GM12878 (cell line): ENCODE results near the gene TRAIP. TPM values are rescaled to one million over a fixed set of nuclear protein-coding genes. Genes with fewer than 3 reads are reported as not detected.

Experiments used
- ATAC-seq: fragments of 200-7000 bp; cut with Tn5 transposase; 3 replicates; pipeline ENCODE4 v1.9.1; 2020; ENCODE audit warnings: mild to moderate bottlenecking, moderate library complexity
- BruUV-seq: library from RNA; stranded (reverse); fragments of 400-500 nt; replicated peaks from 2 replicates; lab custom pipeline; 2021; lab: Mats Ljungman, UMichigan
- CTCF ChIA-PET: fragments of 300-600 bp; sonication (Branson Sonifier 250); formaldehyde crosslinking; extraction: SDS; loops from one replicate; lab custom pipeline; 2021; ENCODE audit warnings: inconsistent platforms; lab: Yijun Ruan, JAX
- POLR2A ChIA-PET: fragments of 350-600 bp; formaldehyde crosslinking; extraction: SDS; loops from one replicate; lab custom pipeline; 2021; ENCODE audit warnings: inconsistent platforms; lab: Charles Lee
- RAD21 ChIA-PET: fragments of 300-600 bp; sonication (Branson Sonifier 250); formaldehyde crosslinking; loops from one replicate; lab custom pipeline; 2023; ENCODE audit warnings: antibody characterized with exemption; ENCODE audit not compliant: unreplicated experiment; lab: Charles Lee
- SMC1A ChIA-PET: fragments of 300-600 bp; sonication (Branson Sonifier 250); formaldehyde crosslinking; loops from one replicate; lab custom pipeline; 2023; ENCODE audit not compliant: unreplicated experiment, uncharacterized antibody; lab: Charles Lee
- DNase-seq: peaks from one replicate; pipeline ENCODE4 v3.0.0-alpha.2; 2011; ENCODE audit warnings: low read depth, low spot score
- FAIRE-seq: peaks from 3 replicates; lab custom pipeline; 2011; peaks lifted over from hg19 to GRCh38; lab: Jason Lieb, UNC
- H2AFZ ChIP-seq: 2 replicates; pipeline ENCODE4 v1.6.0; 2011; ENCODE audit warnings: low read depth, low read length, control low read depth; ENCODE audit not compliant: control insufficient read depth
- H3K27ac ChIP-seq: 2 replicates; pipeline ENCODE4 v1.5.1; 2011; ENCODE audit warnings: control low read depth; ENCODE audit not compliant: control insufficient read depth, insufficient read depth
- H3K27me3 ChIP-seq, 2 experiments: replicated peaks in 1 of 2; 2 replicates each; pipeline versions ENCODE4 v1.6.0 to v1.6.1; 2011; ENCODE audit warnings: low read length in 1 of 2; ENCODE audit not compliant: control insufficient read depth in 2 of 2, insufficient read depth in 2 of 2
- H3K36me3 ChIP-seq, 2 experiments: 2 replicates each; pipeline ENCODE4 v1.5.1; 2011; ENCODE audit warnings: low read length in 1 of 2; ENCODE audit not compliant: control insufficient read depth in 2 of 2, insufficient read depth in 2 of 2
- H3K4me1 ChIP-seq: 2 replicates; pipeline ENCODE4 v1.6.1; 2011; ENCODE audit warnings: mild to moderate bottlenecking, low read length, moderate library complexity, mixed read lengths; ENCODE audit not compliant: control insufficient read depth, insufficient read depth
- H3K4me2 ChIP-seq: 2 replicates; pipeline ENCODE4 v1.6.0; 2011; ENCODE audit warnings: control low read depth; ENCODE audit not compliant: control insufficient read depth, insufficient read depth
- H3K4me3 ChIP-seq: fragments of 200-600 bp; sonication (generic); 2 replicates; pipeline ENCODE4 v1.5.1; 2016
- H3K79me2 ChIP-seq: 2 replicates; pipeline ENCODE4 v1.6.0; 2011; ENCODE audit warnings: low read length; ENCODE audit not compliant: control insufficient read depth, insufficient read depth
- H3K9ac ChIP-seq: 2 replicates; pipeline ENCODE4 v1.8.0; 2011; ENCODE audit warnings: low read length, control low read depth, mixed read lengths; ENCODE audit not compliant: control insufficient read depth, insufficient read depth
- H3K9me3 ChIP-seq: replicated peaks from 3 replicates; pipeline ENCODE4 v1.5.1; 2011; ENCODE audit warnings: mild to moderate bottlenecking, low read length; ENCODE audit not compliant: control insufficient read depth, insufficient read depth
- H4K20me1 ChIP-seq: 2 replicates; pipeline ENCODE4 v1.6.0; 2011; ENCODE audit not compliant: control insufficient read depth, insufficient read depth
- BRCA1 ChIP-seq: IDR thresholded peaks from 2 replicates; pipeline ENCODE4 v1.6.1; 2011; ENCODE audit warnings: low read depth, low read length, improper control_type of control experiment
- CBX5 ChIP-seq: sonication (generic); IDR thresholded peaks from 2 replicates; pipeline ENCODE4 v1.6.1; 2016; ENCODE audit warnings: low read depth, moderate library complexity, mild to moderate bottlenecking, inconsistent platforms
- CREB1 ChIP-seq: IDR thresholded peaks from 2 replicates; pipeline ENCODE4 v1.6.1; 2012; ENCODE audit warnings: low read depth, mild to moderate bottlenecking, inconsistent platforms
- CREM ChIP-seq: IDR thresholded peaks from 2 replicates; pipeline ENCODE4 v1.6.1; 2014; ENCODE audit warnings: antibody characterized with exemption, low read depth
- GABPA ChIP-seq: IDR thresholded peaks from 2 replicates; pipeline ENCODE4 v1.6.1; 2014; ENCODE audit warnings: antibody characterized with exemption, low read depth, mild to moderate bottlenecking, inconsistent platforms
- IRF4 ChIP-seq: IDR thresholded peaks from 2 replicates; pipeline ENCODE4 v1.6.1; 2011; ENCODE audit warnings: low read depth, low read length
- KLF5 ChIP-seq: fragments of 450-650 bp; IDR thresholded peaks from 2 replicates; pipeline ENCODE4 v1.6.1; 2014; ENCODE audit warnings: mild to moderate bottlenecking; ENCODE audit not compliant: partially characterized antibody
- NFIC ChIP-seq: IDR thresholded peaks from 2 replicates; pipeline ENCODE4 v1.6.1; 2012; ENCODE audit warnings: low read depth, mild to moderate bottlenecking, inconsistent platforms, low read length, moderate library complexity
- NFYA ChIP-seq: IDR thresholded peaks from 2 replicates; pipeline ENCODE4 v1.6.1; 2011; ENCODE audit warnings: low read depth, mild to moderate bottlenecking, low read length, improper control_type of control experiment, borderline replicate concordance
- PAX8 ChIP-seq: fragments of 450-650 bp; IDR thresholded peaks from 2 replicates; pipeline ENCODE4 v1.6.1; 2017; ENCODE audit warnings: mild to moderate bottlenecking, moderate library complexity
- POLR2AphosphoS5 ChIP-seq: IDR thresholded peaks from 2 replicates; pipeline ENCODE4 v1.6.1; 2011; ENCODE audit warnings: mild to moderate bottlenecking, low read length, inconsistent platforms
- TCF7 ChIP-seq: IDR thresholded peaks from 2 replicates; pipeline ENCODE4 v1.6.1; 2014; ENCODE audit warnings: antibody characterized with exemption, borderline replicate concordance
- ZNF207 ChIP-seq: fragments of 450-650 bp; IDR thresholded peaks from 2 replicates; pipeline ENCODE4 v1.6.1; 2014; ENCODE audit warnings: antibody characterized with exemption, mild to moderate bottlenecking, borderline replicate concordance
- ZNF384 ChIP-seq: IDR thresholded peaks from 2 replicates; pipeline ENCODE4 v1.6.1; 2012; ENCODE audit warnings: low read depth, mild to moderate bottlenecking, low read length, improper control_type of control experiment, borderline replicate concordance
- WGBS: methylation state at CpG from one replicate; pipeline ENCODE4 v1.1.6; 2016; ENCODE audit warnings: low lambda C conversion rate; ENCODE audit not compliant: insufficient replicate concordance, insufficient coverage; ENCODE audit errors: missing lambda C conversion rate; 5-methylcytosine and 5-hydroxymethylcytosine counted together
- in situ Hi-C: fragments of 300-500 bp; cut with MboI; formaldehyde crosslinking; loops from 9 replicates; pipeline ENCODE4 v1.14.3; 2018; ENCODE audit warnings: mixed read lengths
- intact Hi-C: fragments of 100-400 bp; cut with micrococcal nuclease; formaldehyde crosslinking; loops from one replicate; pipeline ENCODE4 v1.14.2; 2022; ENCODE audit not compliant: unreplicated experiment
- polyA plus RNA-seq, 11 experiments: library from polyadenylated mRNA; depleted of rRNA in 4 of 11; unstranded in 6 of 11; stranded (reverse) in 5 of 11; fragments of >200 nt; fragmentation: Nextera tagmentation in 4 of 11; fragmentation: Illumina TruSeq in 1 of 11; extraction: Ambion mirVana in 4 of 11; extraction: Trizol in 1 of 11; gene quantifications; 1 replicate in 1 of 11; 2 replicates in 10 of 11; pipeline versions ENCODE4 v1.2.1 to v1.2.3, GENCODE V29; 2011 to 2016; ENCODE audit warnings: inconsistent platforms in 2 of 11, missing spikeins in 2 of 11, low read depth in 1 of 11
- total RNA-seq, 4 experiments: library from RNA; depleted of rRNA in 3 of 4; stranded (reverse); fragments of >200 nt in 3 of 4; fragmentation: Illumina TruSeq in 1 of 4; extraction: Trizol in 1 of 4; gene quantifications; 2 replicates each; pipeline versions ENCODE4 v1.2.1 to v1.2.3, GENCODE V29; 2013 to 2021
- TF ChIP-seq, protein P1 (sequence below): fragments of 450-650 bp; IDR thresholded peaks from 2 replicates; pipeline ENCODE4 v1.6.1; 2018; ENCODE audit warnings: mild to moderate bottlenecking, low read depth, moderate library complexity; ENCODE audit not compliant: partially characterized antibody

TRAIP gene
- total and polyA plus RNA-seq, 10 of the 15 experiments (the other 5 are each of a cell fraction or from before 2014, with no cell fraction given) = 15.9 to 37.0 (median 23.1) TPM

DNA sequence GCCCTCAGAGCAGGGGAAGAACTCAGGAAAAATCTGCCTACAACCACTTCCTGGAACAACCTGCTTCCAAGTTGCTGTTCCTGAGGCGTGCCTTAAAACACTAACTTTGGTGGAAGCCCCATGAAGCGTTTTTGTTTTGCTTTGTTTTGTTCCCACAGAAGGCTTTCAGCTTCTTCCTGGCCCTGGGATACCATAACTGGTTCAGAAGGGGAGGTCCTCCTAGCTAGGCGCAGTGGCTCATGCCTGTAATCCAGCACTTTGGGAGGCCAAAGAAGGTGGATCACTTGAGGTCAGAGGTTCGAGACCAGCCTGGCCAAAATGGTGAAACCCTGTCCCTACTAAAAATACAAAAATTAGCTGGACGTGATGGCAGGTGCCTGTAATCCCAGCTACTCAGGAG is 68.8 kb downstream of the TRAIP start (continued):
- TF ChIP-seq, protein P1, sequence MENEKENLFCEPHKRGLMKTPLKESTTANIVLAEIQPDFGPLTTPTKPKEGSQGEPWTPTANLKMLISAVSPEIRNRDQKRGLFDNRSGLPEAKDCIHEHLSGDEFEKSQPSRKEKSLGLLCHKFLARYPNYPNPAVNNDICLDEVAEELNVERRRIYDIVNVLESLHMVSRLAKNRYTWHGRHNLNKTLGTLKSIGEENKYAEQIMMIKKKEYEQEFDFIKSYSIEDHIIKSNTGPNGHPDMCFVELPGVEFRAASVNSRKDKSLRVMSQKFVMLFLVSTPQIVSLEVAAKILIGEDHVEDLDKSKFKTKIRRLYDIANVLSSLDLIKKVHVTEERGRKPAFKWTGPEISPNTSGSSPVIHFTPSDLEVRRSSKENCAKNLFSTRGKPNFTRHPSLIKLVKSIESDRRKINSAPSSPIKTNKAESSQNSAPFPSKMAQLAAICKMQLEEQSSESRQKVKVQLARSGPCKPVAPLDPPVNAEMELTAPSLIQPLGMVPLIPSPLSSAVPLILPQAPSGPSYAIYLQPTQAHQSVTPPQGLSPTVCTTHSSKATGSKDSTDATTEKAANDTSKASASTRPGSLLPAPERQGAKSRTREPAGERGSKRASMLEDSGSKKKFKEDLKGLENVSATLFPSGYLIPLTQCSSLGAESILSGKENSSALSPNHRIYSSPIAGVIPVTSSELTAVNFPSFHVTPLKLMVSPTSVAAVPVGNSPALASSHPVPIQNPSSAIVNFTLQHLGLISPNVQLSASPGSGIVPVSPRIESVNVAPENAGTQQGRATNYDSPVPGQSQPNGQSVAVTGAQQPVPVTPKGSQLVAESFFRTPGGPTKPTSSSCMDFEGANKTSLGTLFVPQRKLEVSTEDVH = no peak
- TF ChIP-seq IRF4 = no peak
- TF ChIP-seq KLF5 = no peak
- no peak for TF ChIP-seq GABPA
- no peak for TF ChIP-seq ZNF384

DNA sequence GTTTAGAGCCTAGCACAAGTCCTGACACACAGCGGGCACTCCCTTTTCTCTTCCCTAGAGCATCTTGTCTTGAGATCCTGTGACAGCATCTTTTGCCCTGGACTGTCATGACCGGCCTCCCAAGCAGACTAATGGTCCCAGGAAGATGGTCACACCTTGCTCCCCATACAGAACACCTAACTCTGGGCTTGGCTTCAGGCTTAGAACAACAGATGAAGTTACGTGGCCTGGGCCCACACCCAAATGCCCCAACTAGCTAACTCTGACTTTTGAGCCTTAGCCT is 69.2 kb downstream of the TRAIP start:
- Histone ChIP-seq H3K4me1 (peaks cover 9% of the 10 kb centered on the region), H3K36me3 (no peaks in the 10 kb centered on the region), H3K9me3 (no peaks in the 10 kb centered on the region), H3K4me3 (peak overlapping the region; percentile 59), H2AFZ (peak overlapping the region; percentile 80), H3K27ac (no peak overlapping the region), H3K4me2 (peak overlapping the region; percentile 75), H3K27me3 (no peaks in the 10 kb centered on the region), H3K79me2 (peaks cover 25% of the 10 kb centered on the region), H4K20me1 (no peaks in the 10 kb centered on the region), H3K9ac (peak overlapping the region; percentile 87)
- ChIA-PET CTCF (interaction anchor here (1.2 to 2.0 kb wide), 6 partner anchors 15 to 143 kb away, joined by 3 to 9 read pairs (median 4); partner anchors contain the start of genes MON1A and UBA7), POLR2A (interaction anchor here (1.0 to 3.0 kb wide), 3 partner anchors 16 to 69 kb away, joined by 3 to 15 read pairs (median 3); partner anchors contain the start of genes INKA1 and TRAIP), RAD21 (interaction anchor here (0.5 to 2.5 kb wide), 4 partner anchors 16 to 962 kb away, joined by 3 to 14 read pairs (median 4); partner anchors contain the start of gene INKA1), SMC1A (interaction anchor here (0.6 to 1.2 kb wide), 2 partner anchors 13 to 119 kb away, joined by 3 read pairs; partner anchors contain the start of gene CDHR4)
- peak; percentile 81 for FAIRE-seq
- in situ Hi-C loops = no loop called here
- BruUV-seq = TSS peak; percentile 99
- intact Hi-C loops = loop anchor here (5.0 kb wide), 1 partner anchor 65 kb away; the partner anchor contains the start of gene GMPPB
- no peak for DNase-seq
- WGBS = 67% methylated on average over 3 of the region's 3 CpGs
- no peak for ATAC-seq
- TF ChIP-seq TCF7 (no peak), CREM (no peak), CREB1 (no peak), ZNF207 (no peak), NFYA (no peak), POLR2AphosphoS5 (no peak), BRCA1 (no peak), PAX8 (no peak), NFIC (no peak), CBX5 (no peak)
- TF ChIP-seq, protein P1 = no peak
